Testis (tissue), 3 donors: ENCODE data around the gene MAP1LC3B. TPM values are rescaled to one million over a fixed set of nuclear protein-coding genes. Genes with fewer than 3 reads are reported as not detected.

Source experiments
- DNase-seq: peaks from one replicate; pipeline ENCODE4 v3.0.0-alpha.2; 2019
- H3K27ac ChIP-seq, 2 donors: fragments of 200-600 bp; sonication (generic); one replicate each; pipeline ENCODE4 v1.5.1; 2019
- H3K27me3 ChIP-seq: fragments of 200-600 bp; sonication (generic); one replicate; pipeline ENCODE4 v1.5.1; 2019
- H3K36me3 ChIP-seq: fragments of 200-600 bp; sonication (generic); one replicate; pipeline ENCODE4 v1.5.1; 2017; ENCODE audit warnings: low read depth; ENCODE audit errors: missing control alignments
- H3K4me1 ChIP-seq: fragments of 200-600 bp; sonication (generic); one replicate; pipeline ENCODE4 v1.5.1; 2019
- H3K4me3 ChIP-seq, 2 donors: fragments of 200-600 bp; sonication (generic); one replicate each; pipeline ENCODE4 v1.5.1; 2017 to 2019
- H3K9me3 ChIP-seq: fragments of 200-600 bp; sonication (generic); one replicate; pipeline ENCODE4 v1.5.1; 2017
- POLR2A ChIP-seq: fragments of 450-650 bp; IDR thresholded peaks from one replicate; pipeline ENCODE4 v1.6.1; 2017; ENCODE audit warnings: antibody characterized with exemption, mild to moderate bottlenecking, moderate library complexity
- WGBS, 2 donors: methylation state at CpG; one replicate each; pipeline ENCODE4 v1.1.5; 2018; 5-methylcytosine and 5-hydroxymethylcytosine counted together
- intact Hi-C: fragments of 100-400 bp; cut with DNase I; formaldehyde crosslinking; loops from one replicate; pipeline ENCODE4 v1.15.1; 2023; ENCODE audit warnings: low total_unique reads
- polyA plus RNA-seq: library from polyadenylated mRNA; stranded (reverse); fragments of 350-450 nt; fragmentation: Illumina TruSeq; extraction: RNeasy Lipid Tissue Mini Kit (QIAGEN cat#74804); gene quantifications from one replicate; pipeline ENCODE4 v1.2.3, GENCODE V29; 2014; ENCODE audit warnings: low read depth, low replicate concordance; ENCODE audit not compliant: insufficient read depth
- total RNA-seq, 2 donors: library from RNA; depleted of rRNA; stranded (reverse); fragments of >200 nt; gene quantifications; one replicate each; pipeline ENCODE4 v1.2.3, GENCODE V29; 2016
- TF ChIP-seq, protein P1 (sequence below), 3 experiments: fragments of 450-650 bp in 2 of 3; fragments of 200-600 bp in 1 of 3; sonication (generic) in 1 of 3; IDR thresholded peaks; one replicate each; pipeline ENCODE4 v1.5.1; 2016 to 2019; ENCODE audit warnings: antibody characterized with exemption in 3 of 3, mild to moderate bottlenecking in 2 of 3, moderate library complexity in 1 of 3

Gene MAP1LC3B
- total and polyA plus RNA-seq, 3 donors from 2014 or later, result 69.1 to 114 (median 73.1) TPM

DNA sequence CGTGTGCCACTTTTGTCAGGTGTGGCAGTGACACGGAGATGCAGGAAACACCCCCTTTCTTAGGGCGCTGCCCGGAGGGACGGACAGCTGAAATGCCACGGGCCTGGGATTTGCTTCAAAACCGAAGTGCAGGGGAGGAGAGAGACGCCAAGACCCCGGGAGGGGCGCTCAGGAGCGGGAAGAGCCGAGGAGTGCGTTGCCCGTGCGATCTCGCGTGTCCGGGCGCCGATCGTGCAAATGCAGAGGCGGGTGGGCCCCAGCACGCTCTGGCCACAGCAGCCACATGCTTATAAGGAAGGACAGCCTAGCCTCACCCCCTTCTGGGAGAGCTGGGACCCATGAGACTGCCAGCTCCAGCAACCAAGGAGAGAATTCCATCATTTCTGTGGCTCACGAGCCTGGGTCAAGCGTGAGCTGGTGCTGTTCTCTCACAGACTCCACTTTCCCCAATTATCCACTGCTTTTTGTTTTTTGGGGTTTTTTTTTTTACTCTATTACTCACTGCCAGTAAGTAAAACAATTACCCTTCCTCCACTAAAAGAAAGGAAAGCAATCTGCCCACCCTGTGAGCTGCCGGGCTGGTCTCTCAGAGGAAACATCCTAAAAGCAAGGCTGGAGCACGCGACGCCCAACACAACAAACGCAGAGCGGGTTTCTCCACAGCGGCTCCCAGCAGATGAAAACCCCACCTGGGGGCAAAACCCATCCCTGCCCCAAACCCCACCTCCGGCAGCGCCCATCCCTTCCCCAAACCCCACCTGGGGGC, 47.8 kb upstream of the MAP1LC3B start:
- TF ChIP-seq, protein P1, sequence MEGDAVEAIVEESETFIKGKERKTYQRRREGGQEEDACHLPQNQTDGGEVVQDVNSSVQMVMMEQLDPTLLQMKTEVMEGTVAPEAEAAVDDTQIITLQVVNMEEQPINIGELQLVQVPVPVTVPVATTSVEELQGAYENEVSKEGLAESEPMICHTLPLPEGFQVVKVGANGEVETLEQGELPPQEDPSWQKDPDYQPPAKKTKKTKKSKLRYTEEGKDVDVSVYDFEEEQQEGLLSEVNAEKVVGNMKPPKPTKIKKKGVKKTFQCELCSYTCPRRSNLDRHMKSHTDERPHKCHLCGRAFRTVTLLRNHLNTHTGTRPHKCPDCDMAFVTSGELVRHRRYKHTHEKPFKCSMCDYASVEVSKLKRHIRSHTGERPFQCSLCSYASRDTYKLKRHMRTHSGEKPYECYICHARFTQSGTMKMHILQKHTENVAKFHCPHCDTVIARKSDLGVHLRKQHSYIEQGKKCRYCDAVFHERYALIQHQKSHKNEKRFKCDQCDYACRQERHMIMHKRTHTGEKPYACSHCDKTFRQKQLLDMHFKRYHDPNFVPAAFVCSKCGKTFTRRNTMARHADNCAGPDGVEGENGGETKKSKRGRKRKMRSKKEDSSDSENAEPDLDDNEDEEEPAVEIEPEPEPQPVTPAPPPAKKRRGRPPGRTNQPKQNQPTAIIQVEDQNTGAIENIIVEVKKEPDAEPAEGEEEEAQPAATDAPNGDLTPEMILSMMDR (IDR thresholded peaks at IDR 0.05), result no peak
- TF ChIP-seq POLR2A, result no peak
- H3K27me3 ChIP-seq, result no peaks in the 10 kb centered on the region
- H3K36me3 ChIP-seq, result no peaks in the 10 kb centered on the region
- H3K27ac ChIP-seq, result no peak overlapping the region
- H3K9me3 ChIP-seq, result no peaks in the 10 kb centered on the region
- no peaks in the 10 kb centered on the region for H3K4me1 ChIP-seq
- 88 to 91% methylated on average over 33 to 34 of the region's 34 CpGs for WGBS, 2 donors
- no peak overlapping the region for H3K4me3 ChIP-seq
- intact Hi-C loops, result no loop called here
- no peak for DNase-seq

DNA sequence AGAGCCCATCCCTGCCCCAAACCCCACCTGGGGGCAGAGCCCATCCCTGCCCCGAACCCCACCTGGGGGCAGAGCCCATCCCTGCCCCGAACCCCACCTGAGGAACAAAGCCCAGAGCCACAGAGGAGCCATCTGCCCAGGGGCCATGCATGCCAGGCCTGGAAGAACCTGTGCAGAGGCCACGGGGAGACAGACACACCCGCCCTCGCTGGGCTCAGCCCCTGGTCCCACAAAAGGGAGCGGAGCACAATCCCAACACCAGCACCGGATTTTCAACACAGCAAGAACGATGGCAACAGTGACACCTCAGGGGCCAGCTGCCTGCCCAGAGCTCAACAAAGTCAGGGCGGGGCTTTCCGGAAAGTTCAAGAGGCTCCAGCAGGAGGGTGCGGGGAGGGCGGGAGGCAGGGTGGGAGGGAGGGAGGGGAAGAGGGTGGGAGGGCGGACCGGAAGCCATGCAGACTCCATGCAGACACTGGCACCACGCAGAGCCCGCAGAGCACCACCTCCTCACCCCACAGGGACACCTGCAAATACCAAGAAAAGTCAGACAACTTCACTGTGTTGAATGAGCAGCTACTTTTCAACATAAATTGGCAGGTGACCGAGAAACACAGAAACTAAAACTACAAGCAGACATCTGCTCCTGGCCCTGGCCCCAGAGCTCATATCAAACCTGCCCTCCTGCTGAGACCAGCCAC, 47.1 kb upstream of the MAP1LC3B start:
- no peak for DNase-seq
- Histone ChIP-seq H3K4me3 (no peak overlapping the region), H3K4me1 (no peaks in the 10 kb centered on the region), H3K27me3 (no peaks in the 10 kb centered on the region), H3K36me3 (no peaks in the 10 kb centered on the region), H3K27ac (no peak overlapping the region), H3K9me3 (no peaks in the 10 kb centered on the region)
- no peak for TF ChIP-seq POLR2A
- TF ChIP-seq, protein P1 (IDR thresholded peaks at IDR 0.05), result no peak
- intact Hi-C loops, result no loop called here
- WGBS, 2 donors, result 78 to 80% methylated on average over 9 to 16 of the region's 17 CpGs

DNA sequence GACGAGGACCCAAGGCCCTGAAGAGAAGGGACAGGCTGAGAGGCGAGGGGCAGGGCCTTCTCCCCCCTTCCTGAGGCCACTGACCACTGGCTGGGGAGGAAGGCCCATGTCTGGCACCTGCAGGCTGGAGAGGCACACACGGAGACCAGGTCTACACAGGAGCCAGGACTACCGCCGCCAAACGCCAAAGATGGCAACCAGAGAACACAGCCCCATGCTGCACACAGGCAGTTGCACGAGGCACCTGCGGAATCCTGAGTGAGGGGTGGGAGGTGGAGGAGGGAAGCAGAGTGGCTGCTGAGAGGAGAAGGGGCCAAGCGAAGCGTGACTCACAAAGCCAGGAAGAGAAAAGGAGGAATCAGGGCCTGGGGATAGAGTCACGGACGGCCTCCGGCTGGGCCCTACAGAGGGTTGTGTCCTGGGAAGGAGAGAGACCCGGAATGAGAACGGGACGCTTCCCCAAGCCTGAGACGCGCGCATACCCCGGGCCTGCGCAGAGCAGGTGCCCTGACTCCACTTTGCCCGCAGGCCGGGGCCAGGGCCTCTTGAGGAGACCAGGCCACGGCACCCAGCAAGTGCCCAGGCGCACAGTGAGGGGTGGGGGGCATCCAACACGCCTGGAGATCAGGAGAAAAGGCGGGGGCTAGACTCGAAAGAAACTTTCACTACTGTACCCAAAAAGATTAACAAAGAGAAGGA, 46.3 kb upstream of the MAP1LC3B start:
- no peak overlapping the region for H3K4me3 ChIP-seq
- no peaks in the 10 kb centered on the region for H3K9me3 ChIP-seq
- no peak for DNase-seq
- WGBS, 2 donors, result 90 to 94% methylated on average over 22 to 28 of the region's 28 CpGs
- no peaks in the 10 kb centered on the region for H3K27me3 ChIP-seq
- no peaks in the 10 kb centered on the region for H3K4me1 ChIP-seq
- no peak overlapping the region for H3K27ac ChIP-seq
- intact Hi-C loops, result no loop called here
- no peaks in the 10 kb centered on the region for H3K36me3 ChIP-seq
- TF ChIP-seq, protein P1 (IDR thresholded peaks at IDR 0.05), result no peak
- TF ChIP-seq POLR2A, result no peak

DNA sequence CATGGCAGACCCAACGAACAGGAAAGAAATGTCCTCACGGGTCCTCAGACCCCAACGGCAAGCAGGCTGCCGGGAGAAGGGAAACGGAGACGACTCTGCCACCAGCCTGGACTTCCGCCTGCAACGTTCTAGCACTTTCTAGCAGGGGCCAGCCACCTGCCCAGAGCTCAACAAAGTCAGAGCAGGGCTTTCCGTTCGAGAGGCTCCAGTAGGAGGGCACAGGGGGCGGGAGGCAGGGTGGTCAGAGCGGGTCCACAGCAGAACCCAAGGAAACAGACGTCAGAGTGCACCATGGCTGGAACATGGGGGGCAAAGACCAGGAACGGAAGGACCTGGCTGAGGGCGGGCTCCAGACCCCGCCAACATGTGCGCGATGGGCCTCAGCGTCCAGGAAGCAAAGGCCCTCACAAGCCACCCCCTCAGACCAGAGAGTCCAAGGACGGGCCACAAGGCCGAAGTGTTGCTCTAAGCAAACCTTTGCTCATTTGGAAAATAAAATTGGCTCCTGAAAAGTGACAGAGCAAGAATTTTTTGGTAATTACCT, 45.5 kb upstream of the MAP1LC3B start:
- H3K4me3 ChIP-seq, result no peak overlapping the region
- H3K27me3 ChIP-seq, result no peaks in the 10 kb centered on the region
- H3K4me1 ChIP-seq, result no peaks in the 10 kb centered on the region
- TF ChIP-seq, protein P1 (IDR thresholded peaks at IDR 0.05), result no peak
- no peak for TF ChIP-seq POLR2A
- no peak overlapping the region for H3K27ac ChIP-seq
- intact Hi-C loops, result no loop called here
- 89 to 93% methylated on average over 15 to 21 of the region's 21 CpGs for WGBS, 2 donors
- DNase-seq, result no peak
- H3K9me3 ChIP-seq, result no peaks in the 10 kb centered on the region
- no peaks in the 10 kb centered on the region for H3K36me3 ChIP-seq
